Measurements from ENCODE around the gene UNG. TPM values are rescaled to one million over a fixed set of nuclear protein-coding genes. Genes with fewer than 3 reads are reported as not detected.

The UNG gene
- total RNA-seq, 1 donor from 2014 or later: 20.5 TPM

- no peaks in the 10 kb centered on the region for H3K9me3 ChIP-seq
- no peaks in the 10 kb centered on the region for H3K27me3 ChIP-seq (ENCODE audit: low read depth)
- no peak overlapping the region for H3K4me3 ChIP-seq
- intact Hi-C loops (cut with DNase I): no loop called here
- no peaks in the 10 kb centered on the region for H3K36me3 ChIP-seq
- ATAC-seq: no peak
- no peak for DNase-seq
- TF ChIP-seq CTCF (IDR thresholded peaks at IDR 0.05): no peak
- H3K4me1 ChIP-seq: no peaks in the 10 kb centered on the region
- H3K27ac ChIP-seq: no peak overlapping the region
Measured at GRCh38 chr12:109124878-109125648, 27.7 kb downstream of the UNG start.

- no peak for TF ChIP-seq CTCF (IDR thresholded peaks at IDR 0.05)
- H3K36me3 ChIP-seq: no peaks in the 10 kb centered on the region
- no peak for DNase-seq
- H3K9me3 ChIP-seq: no peaks in the 10 kb centered on the region
- no peaks in the 10 kb centered on the region for H3K27me3 ChIP-seq (ENCODE audit: low read depth)
- no peak overlapping the region for H3K4me3 ChIP-seq
- intact Hi-C loops (cut with DNase I): no loop called here
- no peak overlapping the region for H3K27ac ChIP-seq
- H3K4me1 ChIP-seq: no peaks in the 10 kb centered on the region
- no peak for ATAC-seq
Measured at GRCh38 chr12:109125791-109126190, 28.4 kb downstream of the UNG start.

- Histone ChIP-seq H3K9me3 (no peaks in the 10 kb centered on the region), H3K4me1 (no peaks in the 10 kb centered on the region), H3K4me3 (no peak overlapping the region), H3K27ac (no peak overlapping the region), H3K36me3 (no peaks in the 10 kb centered on the region), H3K27me3 (ENCODE audit: low read depth) (no peaks in the 10 kb centered on the region)
- no peak for TF ChIP-seq CTCF (IDR thresholded peaks at IDR 0.05)
- ATAC-seq: no peak
- DNase-seq: no peak
- intact Hi-C loops (cut with DNase I): no loop called here
Measured at GRCh38 chr12:109126784-109127183, 29.4 kb downstream of the UNG start.

DNA sequence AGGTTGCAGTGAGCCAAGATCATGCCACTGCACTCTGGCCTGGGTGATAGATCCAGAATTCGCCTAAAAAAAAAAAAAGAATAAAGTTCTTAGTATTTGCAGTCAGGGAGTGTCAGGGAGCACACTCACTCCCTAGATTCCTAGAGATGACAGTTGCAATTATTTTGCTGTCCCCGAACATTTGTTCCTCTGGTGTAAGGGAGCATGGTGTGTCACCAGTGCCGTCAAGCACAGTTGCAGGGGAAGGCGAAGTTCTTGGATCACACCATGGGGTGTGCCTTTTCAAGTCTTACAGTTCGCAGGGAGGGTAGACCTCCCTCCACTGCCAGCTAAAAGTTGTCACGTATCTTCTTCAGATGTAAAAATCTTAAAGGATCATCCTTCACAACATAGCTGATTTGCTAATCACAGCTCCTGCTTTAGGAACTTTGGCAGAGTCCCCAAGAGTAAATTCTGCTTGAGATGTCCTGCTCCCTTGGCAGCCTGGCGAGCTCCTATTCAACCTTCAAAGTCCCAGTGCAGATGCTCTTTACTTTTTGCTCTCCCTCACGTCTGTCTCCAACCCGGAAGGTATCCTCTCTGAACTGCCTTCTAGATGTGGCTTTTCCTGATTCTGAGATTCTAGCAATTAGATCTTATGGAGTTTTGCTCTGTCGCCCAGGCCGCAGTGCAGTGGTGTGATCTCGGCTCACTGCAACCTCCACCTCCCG lies 30.3 kb downstream of the UNG start:
- no peaks in the 10 kb centered on the region for H3K9me3 ChIP-seq
- ATAC-seq (no peak), DNase-seq (no peak)
- TF ChIP-seq CTCF (IDR thresholded peaks at IDR 0.05): no peak
- intact Hi-C loops (cut with DNase I): no loop called here
- no peak overlapping the region for H3K4me3 ChIP-seq
- H3K4me1 ChIP-seq: no peaks in the 10 kb centered on the region
- no peak overlapping the region for H3K27ac ChIP-seq
- no peaks in the 10 kb centered on the region for H3K27me3 ChIP-seq (ENCODE audit: low read depth)
- H3K36me3 ChIP-seq: no peaks in the 10 kb centered on the region

GRCh38 chr12:109130297-109131153 lies 33.1 kb downstream of the UNG start:
- Histone ChIP-seq H3K9me3 (no peaks in the 10 kb centered on the region), H3K36me3 (no peaks in the 10 kb centered on the region), H3K27ac (no peak overlapping the region), H3K4me3 (no peak overlapping the region), H3K4me1 (peaks cover 10% of the 10 kb centered on the region), H3K27me3 (ENCODE audit: low read depth) (no peaks in the 10 kb centered on the region)
- no peak for ATAC-seq
- intact Hi-C loops (cut with DNase I): no loop called here
- DNase-seq: no peak
- TF ChIP-seq CTCF (IDR thresholded peaks at IDR 0.05): no peak

Measured in lower lobe of right lung (tissue), 2 donors.